A204.1 (cell line): ENCODE data around the gene C1QTNF8.

ENCODE experiments used
- FAIRE-seq: peaks from 2 replicates; lab custom pipeline; 2012; peaks lifted over from hg19 to GRCh38; lab: Jason Lieb, UNC

C1QTNF8 gene

DNA sequence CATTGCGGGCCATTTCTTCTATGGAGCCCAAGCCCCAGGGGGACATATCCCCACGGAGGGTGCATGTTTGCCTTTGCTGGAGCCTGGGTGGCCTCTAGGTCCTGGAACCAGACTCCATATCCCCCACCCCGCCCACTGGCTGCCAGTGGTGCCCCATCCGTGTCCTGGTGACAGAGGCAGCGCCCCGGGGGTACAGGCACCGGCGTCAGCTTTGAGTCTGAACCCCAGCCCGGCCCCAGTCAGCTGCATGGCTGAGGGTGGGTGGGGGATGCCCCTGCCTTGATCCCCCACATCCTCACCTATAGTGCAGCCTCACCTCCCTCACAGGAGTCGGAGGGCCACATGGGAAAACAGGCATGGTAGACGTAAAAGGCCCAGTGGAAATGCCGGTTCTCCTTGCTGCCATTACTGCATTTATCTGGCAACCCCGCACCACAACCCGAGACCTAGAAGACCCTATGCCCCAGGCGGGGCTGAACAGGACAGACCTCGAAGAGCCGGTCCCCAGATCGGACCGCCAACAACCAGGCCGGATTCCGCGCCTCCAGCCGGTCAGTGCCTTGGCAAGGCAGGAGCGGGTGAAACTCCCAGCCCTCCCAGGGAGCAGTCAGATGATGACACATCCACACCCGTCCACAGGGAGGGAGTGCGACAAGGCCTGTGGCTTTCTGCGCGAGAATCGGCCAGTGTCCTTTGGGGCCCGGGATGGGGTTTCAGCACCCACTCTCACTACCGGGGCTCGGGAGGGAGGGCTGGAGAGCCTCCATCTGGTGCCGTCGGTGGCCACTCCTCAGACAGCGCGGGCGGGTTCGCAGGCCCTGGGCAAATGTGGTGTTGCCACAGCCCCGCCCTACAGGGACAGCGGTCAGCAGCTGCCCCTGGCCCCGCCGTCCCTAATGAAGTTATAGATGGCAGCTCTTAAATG, 35.4 kb downstream of the C1QTNF8 start:
- no peak for FAIRE-seq

GRCh38 chr16:1059310-1059709, 36.7 kb downstream of the C1QTNF8 start:
- FAIRE-seq, result no peak

GRCh38 chr16:1058216-1058615, 37.8 kb downstream of the C1QTNF8 start:
- no peak for FAIRE-seq

- FAIRE-seq, result no peak
Observed at GRCh38 chr16:1057252-1057932, 38.7 kb downstream of the C1QTNF8 start.

- FAIRE-seq, result no peak
Observed at GRCh38 chr16:1056196-1056595, 39.8 kb downstream of the C1QTNF8 start.

GRCh38 chr16:1055557-1055924, 40.5 kb downstream of the C1QTNF8 start:
- FAIRE-seq, result no peak

DNA sequence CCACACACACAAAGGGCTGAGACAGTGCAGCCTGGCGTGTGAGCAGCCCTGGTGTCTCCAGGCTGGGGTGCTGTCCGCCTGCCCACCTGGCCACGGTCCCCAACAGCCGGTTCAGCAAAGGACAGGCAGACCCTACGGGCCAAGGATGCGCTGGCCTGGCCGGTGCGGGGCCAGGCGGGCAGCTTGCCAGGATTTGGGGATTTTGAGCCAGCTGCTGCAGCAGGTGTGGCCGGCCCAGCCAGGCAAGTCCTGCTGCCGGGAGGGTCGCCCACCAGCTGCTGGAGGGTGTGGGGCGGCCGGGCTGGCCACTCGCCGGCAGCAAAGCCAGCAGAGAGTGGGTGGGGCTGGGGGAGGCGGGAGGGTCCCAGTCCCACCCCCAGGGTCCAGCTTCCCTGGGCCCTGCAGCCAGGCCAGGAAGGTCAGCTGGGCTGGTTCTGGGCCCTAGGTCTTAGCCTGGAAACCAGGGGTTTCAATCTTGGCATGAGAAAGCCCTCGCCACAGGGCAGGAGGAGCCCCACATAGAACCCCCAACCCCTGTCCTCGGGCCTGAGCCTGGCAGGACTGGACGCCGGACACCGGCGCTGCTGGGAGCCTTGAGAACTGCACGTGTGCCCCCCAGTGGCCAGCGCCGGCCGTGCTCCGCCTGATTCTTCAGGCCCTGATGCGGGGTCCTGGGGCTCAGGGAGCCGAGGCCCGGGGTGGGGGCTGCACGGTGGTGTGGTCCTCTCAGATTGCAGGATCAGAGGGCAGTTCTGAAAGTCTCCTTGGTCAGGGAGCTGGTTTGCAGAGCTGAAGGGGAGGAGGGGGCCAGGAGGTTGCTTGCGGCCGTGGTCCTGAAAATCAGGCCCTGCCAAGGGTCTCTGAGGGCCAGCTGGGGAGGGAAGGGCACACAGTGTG, 41.1 kb downstream of the C1QTNF8 start:
- no peak for FAIRE-seq

DNA sequence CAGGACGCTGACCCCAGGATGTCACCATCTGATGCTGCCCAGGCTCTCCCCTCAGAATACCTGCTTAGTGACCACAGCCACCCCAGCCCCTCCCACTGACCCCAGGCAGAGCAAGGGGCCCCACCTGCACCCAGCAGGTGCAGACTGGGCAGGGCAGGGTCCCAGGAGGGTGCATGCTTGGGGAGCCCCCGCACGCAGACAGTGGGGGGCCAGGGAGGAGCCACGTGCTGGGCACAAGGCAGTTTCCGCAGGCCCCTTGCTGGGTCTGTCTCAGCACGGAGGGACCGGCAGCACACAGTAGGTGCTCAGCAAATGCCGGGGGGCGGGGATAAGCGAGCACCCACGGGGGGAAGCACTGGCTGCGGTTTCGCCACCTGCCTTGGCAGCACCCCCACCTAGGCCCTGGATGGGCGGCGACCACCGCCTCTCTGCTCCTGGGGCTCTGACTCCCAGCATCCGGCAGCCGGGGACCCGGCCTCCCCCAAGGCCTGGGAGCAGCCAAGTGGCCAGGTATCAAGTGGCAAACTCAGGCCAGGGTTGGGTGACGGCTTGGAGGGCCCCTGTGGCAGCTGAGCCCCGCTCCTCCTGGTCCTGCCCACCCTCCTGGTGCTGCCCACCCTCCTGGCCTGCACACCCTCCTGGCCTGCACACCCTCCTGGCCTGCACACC, 42.2 kb downstream of the C1QTNF8 start:
- no peak for FAIRE-seq

DNA sequence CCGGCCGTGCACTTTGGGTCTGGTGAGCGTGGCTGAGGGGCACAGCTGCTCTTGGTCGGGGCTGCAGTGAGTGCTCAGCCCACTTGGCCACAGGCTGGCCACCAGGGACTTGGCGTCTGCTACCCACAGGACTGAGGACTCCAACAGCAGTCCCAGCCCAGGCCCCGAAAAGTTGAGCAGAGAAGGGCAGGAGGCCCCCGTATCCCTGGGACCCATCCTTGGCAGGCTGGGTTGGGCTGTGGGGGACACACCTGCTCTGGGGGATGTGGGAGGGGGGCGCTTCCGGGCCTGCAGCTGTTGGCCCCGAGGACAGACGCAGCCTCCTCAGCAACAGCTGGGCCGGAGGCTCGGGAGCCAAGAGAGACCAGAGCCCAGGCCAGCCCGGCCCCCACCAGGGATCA, 42.9 kb downstream of the C1QTNF8 start:
- no peak for FAIRE-seq

DNA sequence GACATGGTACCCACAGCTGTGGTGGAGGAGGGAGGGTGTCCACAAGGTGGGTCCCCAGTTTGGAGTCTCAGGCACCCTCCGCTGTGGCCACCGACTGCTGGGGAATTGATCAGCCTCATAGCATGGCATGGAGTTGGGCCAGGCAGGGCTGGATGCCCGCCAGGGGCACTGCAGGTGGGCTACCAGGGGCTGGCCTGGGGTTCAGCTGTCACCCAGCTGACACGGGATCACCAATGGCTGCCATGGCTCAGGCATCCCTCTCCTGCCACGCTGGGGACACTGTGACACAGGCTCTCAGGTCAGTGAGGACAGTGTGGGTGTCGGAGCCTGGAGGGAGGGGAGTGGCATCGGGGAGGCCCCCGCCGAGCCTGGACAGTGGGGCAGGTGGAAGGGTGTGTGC, 43.3 kb downstream of the C1QTNF8 start:
- no peak for FAIRE-seq

DNA sequence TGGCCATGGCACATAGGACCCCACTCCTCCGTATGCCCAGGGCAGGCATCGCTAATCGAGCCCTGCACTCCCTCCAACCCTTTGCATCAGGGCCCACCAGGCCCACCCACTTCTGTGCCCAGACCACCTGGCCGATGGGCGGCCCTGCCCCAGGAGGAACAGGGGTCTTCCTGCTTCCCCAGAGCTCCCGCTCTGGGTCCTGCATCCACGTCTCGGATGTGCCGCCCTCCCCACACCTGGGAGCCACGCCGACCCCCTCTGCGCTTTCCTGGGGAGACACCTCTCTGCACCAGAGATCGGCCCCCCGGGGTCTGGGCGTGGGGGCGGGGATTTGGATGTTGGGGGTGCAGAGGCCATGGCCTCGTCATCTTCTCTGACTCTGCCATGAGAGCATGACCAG, 44.6 kb downstream of the C1QTNF8 start:
- no peak for FAIRE-seq

DNA sequence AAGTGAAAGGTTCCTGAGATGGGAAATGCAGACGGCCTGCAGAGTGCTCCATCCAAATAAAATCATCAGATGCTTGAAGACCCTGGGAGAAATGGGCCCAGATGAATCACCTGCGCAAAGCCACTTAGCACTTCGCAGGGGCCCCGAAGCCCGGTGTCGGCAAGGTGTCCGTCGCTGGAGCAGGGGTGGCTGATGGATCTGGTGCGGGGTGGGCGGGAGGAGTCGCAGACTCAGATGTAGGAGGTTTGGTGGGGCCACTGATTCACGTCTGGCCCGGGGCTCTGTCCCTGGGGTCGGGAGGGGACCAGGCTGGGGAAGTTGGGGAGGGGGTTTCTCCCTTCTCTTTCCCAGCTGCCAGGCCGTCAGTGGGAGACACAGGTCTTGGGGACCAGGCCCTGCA, 45.1 kb downstream of the C1QTNF8 start:
- no peak for FAIRE-seq

DNA sequence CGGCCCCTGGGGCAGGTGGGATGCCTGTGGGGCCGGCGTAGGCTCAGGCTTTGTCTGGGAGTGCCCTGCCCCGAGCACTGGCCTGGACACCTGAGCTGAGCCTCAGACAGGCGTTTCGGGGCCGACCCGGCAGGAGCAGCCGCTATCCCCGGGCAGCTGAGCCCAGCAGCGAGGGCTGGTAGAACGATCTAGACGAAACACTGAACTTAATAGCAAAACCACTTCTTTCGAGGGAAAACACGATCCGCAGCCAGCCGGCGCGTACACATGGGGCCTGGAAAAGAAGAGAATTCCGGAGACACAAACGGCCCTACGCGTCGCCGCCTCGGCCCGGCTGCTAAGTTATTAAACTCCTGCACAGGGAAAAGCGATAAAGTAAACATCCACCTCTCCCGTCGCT, 45.5 kb downstream of the C1QTNF8 start:
- FAIRE-seq, result no peak

DNA sequence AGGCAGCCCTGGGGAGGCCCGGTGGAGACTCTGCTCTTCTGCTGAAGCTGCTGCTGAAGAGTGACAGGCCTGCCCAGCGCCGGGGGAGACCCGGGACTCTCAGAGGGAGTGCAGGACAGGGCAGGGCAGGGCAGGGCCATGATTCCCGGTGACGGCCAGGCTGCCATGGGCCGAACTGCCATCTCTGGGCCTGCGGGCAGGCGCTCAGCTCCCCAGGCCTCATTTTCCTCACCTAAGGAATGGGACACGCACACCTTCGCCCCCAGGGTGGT, 46.1 kb downstream of the C1QTNF8 start:
- FAIRE-seq, result no peak

DNA sequence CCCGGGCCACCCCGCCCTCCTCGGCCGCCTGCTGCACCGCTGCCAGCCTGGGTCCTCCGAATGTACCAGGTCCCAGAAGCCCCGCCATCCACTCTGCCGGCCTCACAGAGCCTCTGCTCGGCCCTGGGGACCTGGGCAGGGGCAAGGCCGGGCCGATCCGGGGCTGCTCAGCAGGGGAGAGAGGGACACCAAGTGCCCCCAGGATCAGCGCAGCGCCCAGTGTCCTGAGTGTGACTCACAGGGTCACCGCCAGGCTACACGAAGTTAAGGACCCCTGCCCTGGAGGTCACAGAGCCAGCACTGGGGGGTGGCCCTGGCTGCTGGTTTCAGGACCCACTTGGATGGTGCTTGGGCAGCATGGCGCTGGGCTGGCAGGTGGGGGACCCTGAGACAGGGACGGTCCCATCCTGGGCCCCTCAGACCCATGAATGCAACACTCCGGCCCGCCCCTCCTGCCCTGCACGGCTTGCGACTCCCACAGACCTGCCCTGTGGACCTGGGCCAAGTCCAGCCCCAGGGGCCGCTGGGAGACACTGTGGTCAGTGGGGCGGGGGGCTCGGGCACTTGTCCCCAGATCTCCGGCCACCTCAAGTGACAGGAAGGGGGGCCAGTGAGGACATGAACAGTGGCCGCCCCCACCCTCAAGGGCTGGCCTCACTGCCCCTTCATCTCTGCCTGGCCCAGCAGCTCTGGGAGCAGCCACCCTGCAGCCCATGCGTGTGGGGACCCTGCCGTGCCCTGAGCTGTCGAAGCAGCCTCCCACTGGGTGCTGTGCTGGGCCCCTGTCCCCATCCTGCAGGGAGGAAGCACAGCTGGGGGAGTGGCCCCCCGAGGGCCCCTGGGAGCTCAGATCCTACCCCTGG, 46.7 kb downstream of the C1QTNF8 start:
- FAIRE-seq, result no peak

- FAIRE-seq, result no peak
Observed at GRCh38 chr16:1048442-1049112, 47.5 kb downstream of the C1QTNF8 start.

GRCh38 chr16:1047801-1048200, 48.2 kb downstream of the C1QTNF8 start:
- no peak for FAIRE-seq

DNA sequence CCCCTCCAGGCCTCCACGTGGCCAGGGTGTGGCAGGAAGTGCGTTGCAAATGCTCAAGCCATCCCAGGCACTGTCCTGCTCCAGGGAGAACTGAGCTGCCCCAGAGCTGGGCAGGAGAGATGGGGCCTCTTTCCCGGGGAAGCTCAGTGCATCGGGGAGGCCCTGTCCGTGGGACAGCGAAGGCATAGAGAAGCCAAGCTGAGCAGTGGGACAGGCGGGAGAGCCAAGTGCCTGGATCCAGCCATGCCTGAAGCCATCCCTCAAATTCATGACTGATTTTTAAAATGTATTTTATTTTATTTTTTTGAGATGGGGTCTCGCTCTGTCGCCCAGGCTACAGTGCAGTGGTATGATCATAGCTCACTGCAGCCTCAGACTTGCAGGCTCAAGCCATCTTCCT, 48.9 kb downstream of the C1QTNF8 start:
- no peak for FAIRE-seq

- no peak for FAIRE-seq
Observed at GRCh38 chr16:1045993-1046911, 49.8 kb downstream of the C1QTNF8 start.
